Endodermal cell (in vitro differentiated cells): ENCODE data around the gene LIPH. TPM values are rescaled to one million over a fixed set of nuclear protein-coding genes. Genes with fewer than 3 reads are reported as not detected.
A peak's percentile ranks its signal among the peaks of the same experiment; 100 is the strongest.

Experiments used
- DNase-seq: peaks from one replicate; pipeline ENCODE4 v3.0.0-alpha.2; 2017
- H3K27ac ChIP-seq: 2 replicates; pipeline ENCODE4 v1.5.1; 2013; ENCODE audit warnings: mild to moderate bottlenecking, low read depth, low read length, moderate library complexity
- H3K27me3 ChIP-seq: 2 replicates; pipeline ENCODE4 v1.6.1; 2013; ENCODE audit warnings: mild to moderate bottlenecking, low read length, moderate library complexity; ENCODE audit not compliant: insufficient read depth, control insufficient read depth, poor library complexity, severe bottlenecking
- H3K36me3 ChIP-seq: 2 replicates; pipeline ENCODE4 v1.7.0; 2013; ENCODE audit warnings: mild to moderate bottlenecking, low read length, moderate library complexity; ENCODE audit not compliant: control insufficient read depth, insufficient read depth
- H3K4me1 ChIP-seq: one replicate; pipeline ENCODE4 v1.7.0; 2013; ENCODE audit warnings: low read length; ENCODE audit not compliant: control insufficient read depth, insufficient read depth
- H3K4me3 ChIP-seq: 2 replicates; pipeline ENCODE4 v1.5.1; 2013; ENCODE audit warnings: mild to moderate bottlenecking, low read length, moderate library complexity
- H3K9ac ChIP-seq: 2 replicates; pipeline ENCODE4 v1.6.1; 2013; ENCODE audit warnings: mild to moderate bottlenecking, low read length, moderate library complexity; ENCODE audit not compliant: poor library complexity, severe bottlenecking; ENCODE audit errors: extremely low read depth
- H3K9me3 ChIP-seq: 2 replicates; pipeline ENCODE4 v1.6.1; 2013; ENCODE audit warnings: mild to moderate bottlenecking, low read length, moderate library complexity; ENCODE audit not compliant: control insufficient read depth
- H3K27ac Mint-ChIP-seq: 2 replicates; pipeline ENCODE4 v1.8.0; 2020; ENCODE audit warnings: mixed read lengths
- H3K27me3 Mint-ChIP-seq: 2 replicates; pipeline ENCODE4 v1.8.0; 2021; ENCODE audit warnings: mild to moderate bottlenecking, mixed read lengths; ENCODE audit not compliant: insufficient read depth
- H3K36me3 Mint-ChIP-seq: 2 replicates; pipeline ENCODE4 v1.8.0; 2020; ENCODE audit warnings: low read depth, mixed read lengths
- H3K4me1 Mint-ChIP-seq: 2 replicates; pipeline ENCODE4 v1.8.0; 2020; ENCODE audit warnings: mixed read lengths
- H3K4me3 Mint-ChIP-seq: 2 replicates; pipeline ENCODE4 v1.8.0; 2020; ENCODE audit warnings: mild to moderate bottlenecking, moderate library complexity, mixed read lengths
- H3K9me3 Mint-ChIP-seq: 2 replicates; pipeline ENCODE4 v1.8.0; 2020; ENCODE audit warnings: mild to moderate bottlenecking, mixed read lengths
- WGBS, 2 experiments: methylation state at CpG; one replicate each; pipeline versions ENCODE4 v1.1.5 to v1.1.7; 2013; ENCODE audit warnings: missing lambda C conversion rate in 2 of 2, mixed read lengths in 1 of 2; ENCODE audit not compliant: insufficient coverage in 1 of 2, insufficient read length in 1 of 2; 5-methylcytosine and 5-hydroxymethylcytosine counted together
- total RNA-seq, 2 donors: library from RNA; stranded (reverse); fragmentation: NEBNext Ultra II Directional in 1 of 2; extraction: Animal tissue kit (Norgen Biotek cat#: 25700) in 1 of 2; gene quantifications; 2 replicates in 1 of 2; 3 replicates in 1 of 2; pipeline ENCODE4 v1.2.1, GENCODE V29; 2021
- TF ChIP-seq, protein P1 (sequence below): fragments of 200-600 bp; sonication (generic); conservative IDR thresholded peaks from 2 replicates; pipeline ENCODE4 v1.5.0; 2021; ENCODE audit warnings: antibody characterized with exemption, mild to moderate bottlenecking

The LIPH gene
- total RNA-seq, 2 donors from 2014 or later = 0.81 to 2.3 TPM

DNA sequence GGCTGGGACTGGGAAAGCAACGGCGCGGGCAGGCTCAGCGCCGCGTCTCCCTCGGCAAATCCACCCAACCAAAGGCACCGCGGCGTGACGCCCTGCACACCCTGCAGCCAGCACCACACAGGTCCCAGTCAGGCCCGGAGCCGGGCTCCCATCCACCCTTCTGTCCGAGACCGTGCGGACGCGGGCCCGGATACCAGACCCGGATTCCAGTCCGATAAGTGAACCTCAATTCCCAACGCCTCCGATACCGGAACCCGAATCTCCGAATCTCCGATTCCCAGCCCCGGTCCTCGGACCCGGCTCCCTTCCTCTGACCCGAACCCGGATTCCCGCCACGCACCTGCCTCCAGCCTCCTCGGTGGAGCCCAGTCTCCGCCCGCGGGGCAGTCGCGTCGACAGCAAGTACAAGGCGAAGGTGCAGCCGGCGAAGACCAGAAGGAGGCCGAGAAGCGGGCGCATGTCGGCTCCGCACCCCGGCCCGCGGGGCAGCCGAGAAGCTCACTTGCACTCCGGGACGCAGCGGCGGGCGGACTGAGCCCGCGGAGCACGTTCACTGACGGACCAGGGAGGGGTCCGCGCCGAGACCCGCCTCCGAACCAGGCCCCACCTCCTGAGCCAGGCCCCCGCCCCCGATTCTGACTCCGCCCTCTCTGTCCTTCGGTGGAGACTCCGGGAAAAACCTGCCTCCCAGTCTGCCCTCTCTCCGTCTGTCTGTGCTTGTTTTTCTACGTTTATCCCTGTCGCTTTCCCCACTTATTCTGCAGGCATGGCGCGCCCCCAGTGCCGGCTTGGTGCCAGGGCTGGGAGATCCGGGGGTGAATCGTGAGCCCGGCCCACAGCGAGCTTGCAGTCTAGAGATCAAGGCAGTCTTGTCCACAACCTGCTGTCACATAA lies 53.6 kb downstream of the LIPH start, which contains the start of gene TMEM41A:
TSS of gene TMEM41A (minus strand) at position 533 of the 894 bp plus-strand sequence. CDS start at position 459, 74 bp downstream.
- Histone ChIP-seq H3K9ac (peak within 1 kb of the TSS; percentile 89), H3K36me3 (peaks cover 27% of the 10 kb centered on the region), H3K9me3 (peaks cover 3% of the 10 kb centered on the region), H3K4me1 (no peaks in the 10 kb centered on the region), H3K4me3 (peak within 1 kb of the TSS; percentile 95), H3K27ac (peak within 1 kb of the TSS; percentile 78), H3K27me3 (no peaks in the 10 kb centered on the region)
- peak within 1 kb of the TSS; percentile 92 for H3K27ac Mint-ChIP-seq
- 1 to 3% methylated on average over 42 to 82 of the region's 82 CpGs for WGBS, 2 experiments
- H3K4me1 Mint-ChIP-seq = peaks cover 4% of the 10 kb centered on the region
- peak within 1 kb of the TSS; percentile 88 for H3K4me3 Mint-ChIP-seq
- DNase-seq = peak; percentile 98
- TF ChIP-seq, protein P1, sequence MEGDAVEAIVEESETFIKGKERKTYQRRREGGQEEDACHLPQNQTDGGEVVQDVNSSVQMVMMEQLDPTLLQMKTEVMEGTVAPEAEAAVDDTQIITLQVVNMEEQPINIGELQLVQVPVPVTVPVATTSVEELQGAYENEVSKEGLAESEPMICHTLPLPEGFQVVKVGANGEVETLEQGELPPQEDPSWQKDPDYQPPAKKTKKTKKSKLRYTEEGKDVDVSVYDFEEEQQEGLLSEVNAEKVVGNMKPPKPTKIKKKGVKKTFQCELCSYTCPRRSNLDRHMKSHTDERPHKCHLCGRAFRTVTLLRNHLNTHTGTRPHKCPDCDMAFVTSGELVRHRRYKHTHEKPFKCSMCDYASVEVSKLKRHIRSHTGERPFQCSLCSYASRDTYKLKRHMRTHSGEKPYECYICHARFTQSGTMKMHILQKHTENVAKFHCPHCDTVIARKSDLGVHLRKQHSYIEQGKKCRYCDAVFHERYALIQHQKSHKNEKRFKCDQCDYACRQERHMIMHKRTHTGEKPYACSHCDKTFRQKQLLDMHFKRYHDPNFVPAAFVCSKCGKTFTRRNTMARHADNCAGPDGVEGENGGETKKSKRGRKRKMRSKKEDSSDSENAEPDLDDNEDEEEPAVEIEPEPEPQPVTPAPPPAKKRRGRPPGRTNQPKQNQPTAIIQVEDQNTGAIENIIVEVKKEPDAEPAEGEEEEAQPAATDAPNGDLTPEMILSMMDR = peak; percentile 26
- H3K27me3 Mint-ChIP-seq = peaks cover 20% of the 10 kb centered on the region
- peaks cover 18% of the 10 kb centered on the region for H3K36me3 Mint-ChIP-seq
- H3K9me3 Mint-ChIP-seq = no peaks in the 10 kb centered on the region

DNA sequence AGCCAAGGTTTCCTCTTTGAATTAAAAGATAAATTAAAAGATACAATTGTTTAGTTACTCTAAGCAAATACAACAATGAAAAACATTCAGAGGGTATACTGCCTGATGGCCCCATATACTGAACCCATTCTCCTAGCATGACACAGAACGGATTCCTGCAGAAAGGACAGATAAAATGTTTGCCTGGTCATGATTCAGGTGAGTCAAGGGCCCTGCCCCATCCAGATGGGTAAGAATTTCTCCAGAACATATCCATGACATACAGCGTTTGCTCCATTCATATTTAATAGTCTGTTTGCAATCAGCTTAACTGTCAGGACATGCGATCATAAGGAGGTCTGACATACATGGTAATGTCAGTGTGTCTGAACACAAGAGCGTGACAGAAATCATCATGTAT lies 62.1 kb downstream of the LIPH start:
- no peak overlapping the region for H3K27ac ChIP-seq
- no peak overlapping the region for H3K4me3 ChIP-seq
- peaks cover 52% of the 10 kb centered on the region for H3K36me3 ChIP-seq
- Mint-ChIP-seq H3K27ac (no peak overlapping the region), H3K4me3 (no peak overlapping the region), H3K36me3 (peaks cover 32% of the 10 kb centered on the region), H3K9me3 (no peaks in the 10 kb centered on the region), H3K4me1 (no peaks in the 10 kb centered on the region), H3K27me3 (no peaks in the 10 kb centered on the region)
- 91 to 100% methylated on average over 3 to 4 of the region's 4 CpGs for WGBS, 2 experiments
- TF ChIP-seq, protein P1 = no peak
- no peaks in the 10 kb centered on the region for H3K9me3 ChIP-seq
- no peaks in the 10 kb centered on the region for H3K27me3 ChIP-seq
- DNase-seq = no peak
- no peak overlapping the region for H3K9ac ChIP-seq
- no peaks in the 10 kb centered on the region for H3K4me1 ChIP-seq

DNA sequence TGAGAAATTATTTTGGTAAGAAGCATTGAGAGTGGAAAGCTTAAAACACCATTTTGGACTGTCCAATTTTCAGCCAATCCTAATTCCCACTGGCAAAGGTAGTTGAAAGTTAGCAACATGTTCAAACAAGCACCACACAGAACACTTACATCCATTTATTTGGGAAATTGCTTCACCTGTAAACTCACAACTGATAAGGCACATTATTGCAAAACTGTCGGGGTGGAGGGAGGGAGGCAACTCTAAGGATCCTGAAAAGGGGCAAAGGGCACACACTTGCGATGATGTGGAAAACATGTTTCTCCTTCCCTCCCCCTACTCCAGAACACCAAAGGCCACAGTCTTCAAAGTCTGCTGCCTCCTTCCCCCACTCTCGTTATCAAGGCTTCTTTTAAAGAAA lies 62.9 kb downstream of the LIPH start:
- TF ChIP-seq, protein P1 = no peak
- no peaks in the 10 kb centered on the region for H3K27me3 Mint-ChIP-seq
- Histone ChIP-seq H3K9me3 (no peaks in the 10 kb centered on the region), H3K27ac (no peak overlapping the region), H3K4me1 (no peaks in the 10 kb centered on the region), H3K9ac (no peak overlapping the region), H3K27me3 (no peaks in the 10 kb centered on the region), H3K4me3 (no peak overlapping the region), H3K36me3 (peaks cover 50% of the 10 kb centered on the region)
- H3K27ac Mint-ChIP-seq = no peak overlapping the region
- no peak for DNase-seq
- peaks cover 27% of the 10 kb centered on the region for H3K36me3 Mint-ChIP-seq
- H3K4me1 Mint-ChIP-seq = no peaks in the 10 kb centered on the region
- H3K9me3 Mint-ChIP-seq = no peaks in the 10 kb centered on the region
- WGBS, 2 experiments = 83 to 87% methylated on average over 1 to 3 of the region's 3 CpGs
- no peak overlapping the region for H3K4me3 Mint-ChIP-seq
